ENCODE data around the gene CERK.

DNA sequence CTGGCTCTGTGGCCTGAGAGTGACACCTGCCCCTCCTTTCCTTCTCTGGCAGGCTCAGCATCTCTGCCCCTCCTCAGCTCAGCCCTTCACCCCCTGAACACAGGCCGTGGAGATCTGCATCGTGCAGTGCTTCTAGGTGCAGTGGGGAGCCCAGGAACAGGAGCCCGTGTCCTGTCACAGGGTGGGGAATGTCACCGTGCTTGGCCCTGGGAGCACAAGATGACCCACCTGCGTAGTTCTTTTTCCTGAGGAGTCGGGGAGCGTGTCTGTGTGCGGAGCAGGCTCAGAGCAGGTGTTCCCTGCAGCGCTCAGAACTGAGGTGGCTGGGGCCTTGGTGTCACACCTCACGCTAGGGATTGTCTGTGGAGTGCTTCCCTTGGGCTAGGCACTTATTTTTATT is 35.0 kb upstream of the CERK start:
- TF ChIP-seq POLR2AphosphoS5 (IDR thresholded peaks at IDR 0.05; ENCODE audit: borderline replicate concordance, low read depth, low read length) (no peak), EZH2 (IDR thresholded peaks at IDR 0.05) (no peak)

Data from SK-N-MC (cell line).